Tibial nerve (tissue), 4 donors: ENCODE results near the gene ERC2. TPM values are rescaled to one million over a fixed set of nuclear protein-coding genes. Genes with fewer than 3 reads are reported as not detected.

Experiments used
- DNase-seq, 2 donors: peaks; one replicate each; pipeline ENCODE4 v3.0.0-alpha.2; 2019; ENCODE audit warnings: low spot score in 2 of 2
- H3K27ac ChIP-seq, 4 donors: fragments of 200-600 bp; sonication (generic) in 3 of 4; one replicate each; pipeline ENCODE4 v1.5.1; 2017 to 2019; ENCODE audit warnings: mild to moderate bottlenecking in 1 of 4
- H3K27me3 ChIP-seq, 2 donors: fragments of 200-600 bp; sonication (generic) in 1 of 2; one replicate each; pipeline versions ENCODE4 v1.5.1 to v1.6.0; 2017 to 2019
- H3K36me3 ChIP-seq, 3 donors: fragments of 200-600 bp; sonication (generic); one replicate each; pipeline ENCODE4 v1.5.1; 2018 to 2019
- H3K4me1 ChIP-seq, 4 donors: fragments of 200-600 bp; sonication (generic) in 3 of 4; one replicate each; pipeline ENCODE4 v1.5.1; 2017 to 2019
- H3K4me3 ChIP-seq, 4 donors: fragments of 200-600 bp; sonication (generic) in 3 of 4; one replicate each; pipeline ENCODE4 v1.5.1; 2017 to 2019; ENCODE audit warnings: mild to moderate bottlenecking in 1 of 4, moderate library complexity in 1 of 4
- H3K9me3 ChIP-seq, 4 donors: fragments of 200-600 bp; sonication (generic) in 3 of 4; one replicate each; pipeline ENCODE4 v1.5.1; 2017 to 2019
- CTCF ChIP-seq, 5 experiments: fragments of 200-600 bp in 3 of 5; fragments of 450-650 bp in 2 of 5; sonication (generic) in 3 of 5; IDR thresholded peaks; one replicate each; pipeline ENCODE4 v1.5.1; 2016 to 2019; ENCODE audit warnings: antibody characterized with exemption in 5 of 5, mild to moderate bottlenecking in 3 of 5, moderate library complexity in 2 of 5
- EP300 ChIP-seq, 2 donors: sonication (generic); formaldehyde crosslinking; IDR thresholded peaks; one replicate each; pipeline ENCODE4 v1.6.1; 2017; ENCODE audit warnings: antibody characterized with exemption in 2 of 2, mild to moderate bottlenecking in 1 of 2
- POLR2A ChIP-seq, 2 donors: fragments of 450-650 bp; IDR thresholded peaks; one replicate each; pipeline ENCODE4 v1.6.1; 2017; ENCODE audit warnings: antibody characterized with exemption in 2 of 2, mild to moderate bottlenecking in 2 of 2, moderate library complexity in 2 of 2
- WGBS, 2 donors: methylation state at CpG; one replicate each; pipeline ENCODE4 v1.1.5; 2018; 5-methylcytosine and 5-hydroxymethylcytosine counted together
- total RNA-seq, 4 donors: library from RNA; depleted of rRNA; stranded (reverse); fragments of >200 nt; gene quantifications; one replicate each; pipeline ENCODE4 v1.1.0, GENCODE V29; 2016

Gene ERC2
- total RNA-seq, 4 donors from 2014 or later: 0.84 to 0.98 (median 0.90) TPM; not detected in 1

- 77 to 81% methylated on average over 6 of the region's 6 CpGs for WGBS, 2 donors
- no peak for DNase-seq
- no peak overlapping the region for H3K27ac ChIP-seq
- no peak overlapping the region for H3K4me3 ChIP-seq
- H3K27me3 ChIP-seq: no peaks in the 10 kb centered on the region
- no peaks in the 10 kb centered on the region for H3K9me3 ChIP-seq
- TF ChIP-seq POLR2A (IDR thresholded peaks at IDR 0.05): no peak
- no peak for TF ChIP-seq EP300 (IDR thresholded peaks at IDR 0.05)
- no peak for TF ChIP-seq CTCF (IDR thresholded peaks at IDR 0.05)
- no peaks in the 10 kb centered on the region for H3K4me1 ChIP-seq
- no peaks in the 10 kb centered on the region for H3K36me3 ChIP-seq
Observed at GRCh38 chr3:55634345-55634744, 833.9 kb downstream of the ERC2 start.

GRCh38 chr3:55633333-55633732 lies 834.9 kb downstream of the ERC2 start:
- Histone ChIP-seq H3K27me3 (no peaks in the 10 kb centered on the region), H3K4me1 (no peaks in the 10 kb centered on the region), H3K36me3 (no peaks in the 10 kb centered on the region), H3K4me3 (no peak overlapping the region), H3K27ac (no peak overlapping the region), H3K9me3 (no peaks in the 10 kb centered on the region)
- TF ChIP-seq EP300 (IDR thresholded peaks at IDR 0.05) (no peak), CTCF (IDR thresholded peaks at IDR 0.05) (no peak), POLR2A (IDR thresholded peaks at IDR 0.05) (no peak)
- 85 to 92% methylated on average over 2 of the region's 2 CpGs for WGBS, 2 donors
- DNase-seq: no peak

- Histone ChIP-seq H3K9me3 (no peaks in the 10 kb centered on the region), H3K36me3 (no peaks in the 10 kb centered on the region), H3K27ac (no peak overlapping the region), H3K4me3 (no peak overlapping the region), H3K27me3 (no peaks in the 10 kb centered on the region), H3K4me1 (no peaks in the 10 kb centered on the region)
- DNase-seq: no peak
- TF ChIP-seq EP300 (IDR thresholded peaks at IDR 0.05): no peak
- no peak for TF ChIP-seq CTCF (IDR thresholded peaks at IDR 0.05)
- TF ChIP-seq POLR2A (IDR thresholded peaks at IDR 0.05): no peak
- 69 to 75% methylated on average over 1 of the region's 1 CpG for WGBS, 2 donors
Observed at GRCh38 chr3:55631766-55632331, 836.4 kb downstream of the ERC2 start.

GRCh38 chr3:55630921-55631299 lies 837.4 kb downstream of the ERC2 start:
- Histone ChIP-seq H3K36me3 (no peaks in the 10 kb centered on the region), H3K4me1 (no peaks in the 10 kb centered on the region), H3K9me3 (no peaks in the 10 kb centered on the region), H3K4me3 (no peak overlapping the region), H3K27me3 (no peaks in the 10 kb centered on the region), H3K27ac (no peak overlapping the region)
- no peak for TF ChIP-seq CTCF (IDR thresholded peaks at IDR 0.05)
- no peak for TF ChIP-seq POLR2A (IDR thresholded peaks at IDR 0.05)
- TF ChIP-seq EP300 (IDR thresholded peaks at IDR 0.05): no peak
- WGBS, 2 donors: 74 to 78% methylated on average over 1 of the region's 1 CpG
- no peak for DNase-seq

- Histone ChIP-seq H3K9me3 (no peaks in the 10 kb centered on the region), H3K27ac (no peak overlapping the region), H3K27me3 (no peaks in the 10 kb centered on the region), H3K4me3 (no peak overlapping the region), H3K4me1 (no peaks in the 10 kb centered on the region), H3K36me3 (no peaks in the 10 kb centered on the region)
- no peak for DNase-seq
- WGBS, 2 donors: 85 to 90% methylated on average over 14 of the region's 14 CpGs
- TF ChIP-seq EP300 (IDR thresholded peaks at IDR 0.05): no peak
Observed at GRCh38 chr3:55630280-55630920, 837.9 kb downstream of the ERC2 start.
